Urothelium cell line (cell line): ENCODE results near the gene MKI67.
"Not testable (repeated sequence)": the region's sequence is repeated elsewhere in the genome, so short reads cannot be mapped to it uniquely, and the experiment has no call there.

Source experiments
- DNase-seq: peaks from one replicate; pipeline ENCODE4 v3.0.0; 2011; ENCODE audit warnings: low spot score, mixed read lengths
- FAIRE-seq: peaks from 2 replicates; lab custom pipeline; 2011; peaks lifted over from hg19 to GRCh38; lab: Jason Lieb, UNC

MKI67 gene, protein sequence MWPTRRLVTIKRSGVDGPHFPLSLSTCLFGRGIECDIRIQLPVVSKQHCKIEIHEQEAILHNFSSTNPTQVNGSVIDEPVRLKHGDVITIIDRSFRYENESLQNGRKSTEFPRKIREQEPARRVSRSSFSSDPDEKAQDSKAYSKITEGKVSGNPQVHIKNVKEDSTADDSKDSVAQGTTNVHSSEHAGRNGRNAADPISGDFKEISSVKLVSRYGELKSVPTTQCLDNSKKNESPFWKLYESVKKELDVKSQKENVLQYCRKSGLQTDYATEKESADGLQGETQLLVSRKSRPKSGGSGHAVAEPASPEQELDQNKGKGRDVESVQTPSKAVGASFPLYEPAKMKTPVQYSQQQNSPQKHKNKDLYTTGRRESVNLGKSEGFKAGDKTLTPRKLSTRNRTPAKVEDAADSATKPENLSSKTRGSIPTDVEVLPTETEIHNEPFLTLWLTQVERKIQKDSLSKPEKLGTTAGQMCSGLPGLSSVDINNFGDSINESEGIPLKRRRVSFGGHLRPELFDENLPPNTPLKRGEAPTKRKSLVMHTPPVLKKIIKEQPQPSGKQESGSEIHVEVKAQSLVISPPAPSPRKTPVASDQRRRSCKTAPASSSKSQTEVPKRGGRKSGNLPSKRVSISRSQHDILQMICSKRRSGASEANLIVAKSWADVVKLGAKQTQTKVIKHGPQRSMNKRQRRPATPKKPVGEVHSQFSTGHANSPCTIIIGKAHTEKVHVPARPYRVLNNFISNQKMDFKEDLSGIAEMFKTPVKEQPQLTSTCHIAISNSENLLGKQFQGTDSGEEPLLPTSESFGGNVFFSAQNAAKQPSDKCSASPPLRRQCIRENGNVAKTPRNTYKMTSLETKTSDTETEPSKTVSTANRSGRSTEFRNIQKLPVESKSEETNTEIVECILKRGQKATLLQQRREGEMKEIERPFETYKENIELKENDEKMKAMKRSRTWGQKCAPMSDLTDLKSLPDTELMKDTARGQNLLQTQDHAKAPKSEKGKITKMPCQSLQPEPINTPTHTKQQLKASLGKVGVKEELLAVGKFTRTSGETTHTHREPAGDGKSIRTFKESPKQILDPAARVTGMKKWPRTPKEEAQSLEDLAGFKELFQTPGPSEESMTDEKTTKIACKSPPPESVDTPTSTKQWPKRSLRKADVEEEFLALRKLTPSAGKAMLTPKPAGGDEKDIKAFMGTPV (N-terminal part only)

DNA sequence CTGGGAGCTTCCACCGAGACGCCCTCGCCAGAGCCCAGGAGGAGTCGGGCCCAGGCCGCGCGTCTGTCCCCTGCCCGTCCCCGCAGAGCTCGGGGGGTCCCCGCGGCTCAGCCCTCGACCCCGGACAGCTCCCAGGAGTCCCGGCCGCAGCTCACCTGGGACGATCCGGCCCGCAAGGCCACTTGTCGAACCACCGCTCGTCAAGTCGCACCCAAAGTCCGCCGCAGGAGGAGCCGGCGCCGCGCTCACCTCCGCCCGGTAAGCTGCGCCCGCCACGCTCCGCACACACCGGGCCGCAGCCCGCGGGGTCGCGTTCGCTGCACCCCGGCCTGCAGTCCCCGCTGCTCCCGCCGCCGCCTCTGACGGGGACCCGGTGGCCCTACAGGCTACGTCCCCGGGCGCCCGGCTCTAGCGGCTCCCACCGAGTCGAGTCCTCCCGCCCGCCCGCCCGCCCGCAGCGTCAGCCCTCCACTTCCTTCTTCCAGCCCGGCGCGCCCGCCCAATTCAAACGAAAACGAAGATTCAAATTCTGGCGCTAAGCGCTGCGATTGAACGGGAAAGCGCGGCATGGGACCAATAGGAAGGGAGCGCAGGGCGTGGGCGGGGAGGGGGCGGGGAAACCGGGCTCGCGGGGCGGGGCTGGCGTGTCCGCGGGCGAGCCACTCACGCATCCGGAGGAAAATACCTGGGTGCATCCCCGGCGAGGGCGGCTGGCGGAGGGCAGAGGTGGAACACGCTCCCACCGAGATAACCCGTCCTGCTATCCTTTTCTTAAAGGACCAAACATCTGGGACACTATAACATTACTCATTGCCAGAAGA is at the start of gene MKI67:
Gene MKI67 (minus strand): TSS at position 480 of the 821 bp plus-strand sequence. CDS start 756 bp downstream, outside the sequence.
- DNase-seq (peak; percentile 91), FAIRE-seq (no peak)

DNA sequence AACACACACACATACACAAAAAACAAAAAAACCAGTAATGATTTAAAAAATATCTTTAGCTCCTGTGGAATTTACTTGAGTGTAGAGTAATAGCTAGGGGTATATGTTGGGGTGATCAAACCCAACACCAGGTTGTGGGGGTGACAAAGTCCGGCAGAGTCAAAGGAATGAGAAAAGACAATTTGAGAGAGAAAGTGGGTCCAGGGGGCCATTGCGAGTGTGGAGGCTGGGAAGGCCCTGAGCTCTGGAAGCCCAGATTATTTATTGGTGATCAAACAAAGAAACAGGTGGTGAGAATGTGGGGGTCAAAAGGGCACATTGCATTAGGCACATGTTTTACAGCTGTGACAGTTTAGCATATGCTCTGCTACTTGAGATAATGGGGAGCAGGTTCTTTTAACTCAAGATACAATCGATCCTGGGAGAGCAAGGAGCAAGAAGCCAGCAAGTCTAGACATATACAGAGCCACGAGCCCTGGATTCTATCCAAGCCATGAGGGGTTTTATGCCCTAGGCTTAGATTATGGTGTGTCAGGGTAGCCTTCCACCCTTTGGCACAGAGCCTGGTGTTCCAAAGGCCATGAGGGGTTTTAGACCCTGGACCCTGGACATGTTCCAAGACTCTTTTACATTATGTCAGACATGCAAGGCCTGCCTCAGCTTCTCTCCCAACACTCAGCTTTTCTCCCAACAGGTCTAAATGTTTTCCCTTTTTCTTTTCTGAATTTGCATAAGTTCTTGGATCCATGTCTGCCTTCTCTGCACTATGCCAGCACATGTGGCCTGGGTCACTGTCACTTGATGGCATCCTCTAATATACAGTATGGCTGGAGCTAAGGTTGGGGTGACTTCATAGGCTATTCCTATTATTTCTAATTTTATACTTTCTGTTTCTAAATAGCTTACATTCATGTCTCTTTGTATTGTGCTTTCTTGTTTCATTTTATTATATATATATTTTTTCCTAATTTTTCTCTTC is 48.6 kb upstream of the MKI67 start:
- DNase-seq (no peak), FAIRE-seq (no peak)

DNA sequence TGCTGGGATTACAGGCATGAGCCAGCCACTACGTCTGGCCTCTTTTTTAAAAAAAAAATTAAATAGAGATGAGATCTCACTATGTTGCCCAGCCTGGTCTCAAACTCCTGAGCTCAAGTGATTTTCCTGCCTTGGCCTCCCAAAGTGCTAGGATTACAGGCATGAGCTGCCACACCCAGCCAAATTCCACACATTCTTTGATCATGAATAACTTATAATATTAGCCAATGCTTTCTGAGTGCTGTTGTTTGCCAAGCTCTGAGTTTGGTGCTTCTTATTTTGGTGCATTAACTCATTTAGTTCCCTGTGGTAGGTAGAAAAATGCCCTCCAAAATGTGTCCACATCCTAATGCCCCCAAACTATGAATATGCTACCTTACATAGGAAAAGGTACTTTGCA is 47.2 kb upstream of the MKI67 start:
- peak; percentile 30 for DNase-seq
- FAIRE-seq: no peak

DNA sequence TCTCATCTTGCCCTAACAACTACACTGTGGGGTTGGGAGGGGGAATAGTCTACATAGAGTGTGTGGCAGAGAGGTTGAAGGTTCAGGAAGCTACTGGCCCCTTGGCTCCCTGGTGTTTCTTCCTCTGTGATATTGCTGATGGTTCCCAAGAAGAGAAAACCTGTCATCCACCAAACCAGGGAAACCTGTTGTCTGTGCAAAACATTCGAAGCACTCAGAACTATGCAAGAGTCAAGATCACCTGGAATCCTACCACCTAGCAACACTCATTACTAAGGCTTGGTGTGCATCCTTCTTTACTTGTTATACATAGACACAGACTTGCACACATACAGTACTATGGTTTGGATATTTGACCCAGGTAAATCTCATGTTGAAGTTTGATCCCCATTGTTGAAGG is 46.5 kb upstream of the MKI67 start:
- FAIRE-seq: no peak
- DNase-seq: no peak

DNA sequence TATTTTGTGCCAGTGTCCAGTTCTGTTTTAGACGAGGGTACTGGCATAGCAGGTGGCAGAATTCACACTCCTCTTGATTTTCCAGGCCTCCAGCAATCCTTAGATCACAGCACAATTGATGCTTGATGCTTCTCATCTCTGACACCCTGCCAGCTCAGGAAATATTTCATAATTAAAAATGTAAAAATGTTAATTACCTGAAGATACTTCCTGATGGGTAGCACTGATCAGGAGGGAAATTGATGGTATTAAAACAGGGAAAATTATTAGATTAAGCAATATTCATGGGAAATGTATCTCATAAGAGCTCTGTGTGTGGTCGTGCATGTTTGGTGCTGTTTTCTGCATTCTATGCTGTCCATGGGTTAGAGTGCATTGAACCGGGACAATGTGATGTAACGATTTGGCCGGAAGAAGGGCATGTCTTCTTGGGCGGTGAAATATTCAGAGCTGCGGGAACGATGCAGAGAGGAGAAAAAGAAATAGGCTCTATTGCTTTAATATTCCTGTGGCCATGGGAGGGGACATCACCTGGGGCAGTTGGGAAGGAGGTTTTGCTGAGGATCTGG is 43.7 kb upstream of the MKI67 start:
- no peak for FAIRE-seq

DNA sequence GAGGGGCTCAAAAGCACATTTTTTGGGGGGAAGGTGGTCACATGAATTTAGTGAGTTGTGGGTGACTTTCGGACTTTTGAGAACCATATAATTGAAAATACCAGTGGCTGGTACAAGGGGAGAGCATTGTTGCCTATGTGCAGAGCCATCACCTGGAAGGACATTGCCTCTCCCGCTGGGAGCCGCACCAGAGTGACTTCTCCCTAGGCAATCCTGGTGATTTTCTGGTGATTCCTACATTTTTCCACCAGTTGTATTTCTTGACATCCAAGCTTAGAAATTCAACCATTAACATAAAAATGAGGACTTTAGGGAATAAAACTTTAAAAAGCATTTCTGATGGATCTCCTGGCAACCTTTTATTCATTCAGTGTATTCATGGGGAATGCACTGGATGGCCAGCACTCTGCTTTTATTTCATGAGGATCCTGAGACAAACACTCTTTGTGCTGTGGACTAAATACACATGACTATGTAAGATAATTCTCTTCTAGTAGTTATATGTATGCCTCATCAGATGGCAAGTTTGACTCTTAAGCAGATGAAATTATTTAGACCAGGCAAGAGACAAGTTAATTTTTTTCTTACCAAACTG is 41.8 kb upstream of the MKI67 start:
- FAIRE-seq (no peak), DNase-seq (no peak)

More for the DNA sequence above, 43.7 kb upstream of the MKI67 start:
- DNase-seq: no peak

DNA sequence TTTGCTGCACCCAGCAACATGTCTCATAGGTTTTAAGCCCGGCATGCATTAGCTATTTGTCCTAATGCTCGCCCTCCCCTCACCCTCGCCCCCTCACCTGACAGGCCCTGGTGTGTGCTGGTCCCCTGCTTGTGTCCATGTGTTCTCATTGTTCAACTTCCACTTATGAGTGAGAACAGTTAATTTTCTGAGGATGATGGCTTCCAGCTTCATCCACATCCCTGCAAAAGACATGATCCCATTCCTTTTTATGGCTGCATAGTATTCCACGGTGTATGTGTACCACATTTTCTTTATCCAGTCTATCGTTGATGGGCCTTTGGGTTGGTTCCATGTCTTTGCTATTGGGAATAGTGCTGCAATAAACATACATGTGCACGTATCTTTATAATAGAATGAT is 40.9 kb upstream of the MKI67 start:
- not testable (repeated sequence) for DNase-seq, FAIRE-seq

DNA sequence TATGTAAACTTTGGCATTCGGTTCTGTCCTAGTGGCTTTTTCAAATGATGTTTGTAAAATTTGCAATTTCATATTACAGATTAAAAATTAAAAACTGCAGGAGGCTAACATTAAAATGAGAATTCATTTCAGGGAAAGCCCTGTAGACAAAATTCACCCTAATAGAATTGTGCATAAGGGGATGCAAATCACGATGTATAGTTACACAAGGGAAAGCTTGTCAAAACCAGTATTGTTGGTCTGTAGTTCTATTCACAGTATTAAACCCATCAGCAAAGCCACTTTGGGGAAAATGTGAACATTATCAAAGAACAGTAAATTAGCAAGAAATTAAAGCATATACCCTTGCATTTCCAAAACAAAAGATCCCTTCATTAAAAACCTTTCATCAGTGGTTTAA is 39.9 kb upstream of the MKI67 start:
- FAIRE-seq: no peak

DNA sequence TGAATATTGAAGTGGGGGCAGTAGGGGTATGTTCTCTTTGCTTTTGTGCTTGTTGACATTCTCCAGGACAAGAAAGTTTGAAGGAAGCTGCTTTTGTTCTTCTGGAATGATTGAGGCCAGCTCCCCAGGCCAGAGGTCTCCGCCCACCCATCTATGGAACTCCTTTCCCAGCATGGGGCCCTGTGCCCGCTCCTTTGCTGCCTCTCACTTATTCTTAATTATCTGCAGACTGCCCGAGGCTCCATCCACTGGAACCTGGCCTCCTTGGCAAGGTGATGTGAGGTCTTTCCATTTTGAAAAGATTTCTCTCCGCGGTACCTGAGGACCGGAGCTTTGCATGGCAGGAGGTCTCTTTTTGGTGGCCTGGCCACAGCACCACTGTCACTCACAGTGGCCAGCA is 39.3 kb upstream of the MKI67 start:
- DNase-seq (no peak), FAIRE-seq (no peak)

More for the DNA sequence above, 39.9 kb upstream of the MKI67 start:
- DNase-seq: no peak

DNA sequence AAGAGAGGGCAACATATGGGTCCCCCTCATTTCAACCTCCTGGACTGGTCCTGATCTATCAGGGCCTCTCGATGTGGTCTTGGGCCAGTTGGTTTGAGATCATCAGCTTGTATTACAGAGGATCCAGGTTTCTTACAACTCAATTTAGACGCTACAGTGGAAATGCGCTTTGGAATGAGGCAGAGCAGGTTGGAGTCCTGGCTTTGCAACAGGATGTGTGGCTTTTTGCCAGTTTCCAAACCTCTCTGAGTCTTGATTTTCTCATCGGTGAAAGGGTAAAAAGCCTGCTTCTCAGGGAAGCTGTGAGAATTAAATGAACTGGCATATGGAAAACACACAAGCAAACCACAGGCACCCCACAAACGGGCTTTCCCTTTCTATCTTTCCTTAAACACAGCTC is 37.5 kb upstream of the MKI67 start:
- no peak for DNase-seq
- FAIRE-seq: no peak

DNA sequence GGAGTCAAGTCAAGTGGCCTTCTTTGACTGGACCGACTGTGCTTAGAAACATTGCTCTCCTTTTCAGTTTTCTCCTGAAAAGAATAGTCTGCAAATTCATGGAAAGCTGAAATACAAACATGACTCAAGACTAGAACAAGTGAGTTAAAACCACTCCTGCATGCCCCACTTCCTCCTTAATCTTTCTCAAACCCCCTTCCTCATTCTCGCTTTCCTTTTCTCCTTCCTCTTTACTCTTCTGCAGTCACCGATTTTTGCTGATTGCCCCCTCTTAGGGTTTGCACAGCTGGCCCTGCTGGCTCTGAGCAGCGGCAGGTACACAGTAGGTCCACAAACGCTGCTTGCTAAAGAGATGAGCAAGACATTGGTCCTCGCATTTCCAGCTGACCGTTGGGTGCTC is 34.8 kb upstream of the MKI67 start:
- no peak for FAIRE-seq
- DNase-seq: no peak

DNA sequence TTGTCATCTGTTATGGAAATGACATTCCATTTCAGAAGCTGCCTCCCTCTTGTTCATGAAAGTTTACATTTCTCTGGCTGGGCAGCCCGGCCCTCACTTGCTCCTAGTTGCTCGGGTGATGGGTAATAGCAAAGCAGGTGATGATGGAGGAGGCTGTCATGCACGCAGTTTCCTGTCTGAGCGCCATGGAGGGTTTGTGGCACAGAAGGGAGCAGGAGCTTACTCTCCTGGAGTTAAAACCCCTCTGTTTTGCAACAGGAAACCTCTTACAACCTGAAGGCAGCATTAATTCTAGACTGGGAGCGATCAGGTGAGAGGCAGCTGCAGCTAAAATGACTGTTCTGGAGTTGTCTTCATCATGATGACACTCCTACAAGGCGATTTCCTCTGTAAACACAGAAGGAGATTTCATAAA is 34.1 kb upstream of the MKI67 start:
- FAIRE-seq (no peak), DNase-seq (no peak)

DNA sequence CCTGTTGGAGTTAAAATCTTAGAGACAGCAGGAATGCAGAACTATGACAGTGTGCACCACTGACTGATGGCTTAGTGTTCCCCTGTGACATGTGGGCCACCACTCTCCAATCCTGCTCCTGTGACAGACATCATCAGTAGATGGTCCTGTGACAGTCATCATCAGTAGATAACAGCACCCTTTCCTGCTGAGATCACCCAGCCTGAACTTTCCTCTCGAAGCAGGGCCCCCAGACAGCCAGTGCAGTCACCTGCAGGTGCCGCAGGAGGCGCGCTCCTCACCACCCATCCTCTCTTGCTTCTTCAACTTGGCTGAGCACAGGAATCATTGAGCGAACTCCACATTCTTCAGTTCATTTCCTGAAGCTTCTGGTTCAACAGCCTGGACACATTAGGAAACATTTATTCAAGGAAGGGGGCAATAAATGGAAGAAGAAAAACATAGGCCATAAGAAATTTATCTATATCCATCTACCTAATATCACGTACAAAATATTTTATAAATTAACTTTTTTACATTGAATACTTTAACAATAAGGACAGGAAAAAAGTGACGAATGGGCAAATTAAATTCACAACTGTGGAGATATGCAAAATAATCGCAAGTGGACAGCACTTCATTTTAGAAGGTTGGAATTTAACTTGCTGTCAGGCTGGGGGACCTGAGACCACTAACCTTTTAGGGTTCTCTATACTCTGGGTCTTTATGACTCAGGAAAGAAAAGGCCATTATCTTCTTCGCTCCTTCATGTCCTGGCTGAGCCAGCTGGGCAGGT is 32.0 kb upstream of the MKI67 start:
- DNase-seq (no peak), FAIRE-seq (no peak)

DNA sequence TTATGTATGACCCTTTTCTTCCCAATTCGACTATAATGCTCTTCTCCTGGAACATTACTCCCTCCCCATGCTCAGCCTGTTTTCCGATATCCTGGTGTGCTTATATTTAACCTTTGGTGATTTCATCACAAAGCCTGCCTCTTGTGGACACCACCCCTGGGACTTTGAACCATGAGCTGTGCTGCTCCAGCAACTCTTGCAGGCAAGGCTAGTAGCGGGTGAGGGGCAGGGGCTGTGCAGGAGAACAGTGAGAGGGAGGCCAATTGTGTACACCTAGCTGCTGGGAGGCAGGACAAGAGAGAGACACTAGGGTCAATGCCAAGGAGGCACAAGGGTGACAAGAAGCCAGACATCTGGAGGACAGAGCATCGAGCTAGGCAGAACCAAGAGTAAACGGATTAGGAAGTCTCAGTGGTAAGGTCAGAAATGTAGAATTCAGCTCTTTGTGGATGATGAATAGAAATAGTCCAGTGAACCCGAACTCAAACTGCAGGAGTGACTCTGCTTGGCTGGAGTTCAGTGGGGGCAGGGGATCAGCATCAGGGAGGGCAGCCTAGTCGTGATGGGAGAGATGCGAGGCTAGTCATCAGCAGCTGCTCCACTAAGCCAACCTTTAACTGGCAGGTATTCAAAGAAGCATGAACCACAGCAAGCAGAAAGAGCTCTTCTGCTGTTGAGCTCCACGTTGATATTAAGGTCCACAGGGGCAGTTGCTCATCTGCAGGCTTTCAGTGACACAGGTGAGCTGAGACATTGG is 31.0 kb upstream of the MKI67 start:
- no peak for FAIRE-seq
- DNase-seq: no peak

DNA sequence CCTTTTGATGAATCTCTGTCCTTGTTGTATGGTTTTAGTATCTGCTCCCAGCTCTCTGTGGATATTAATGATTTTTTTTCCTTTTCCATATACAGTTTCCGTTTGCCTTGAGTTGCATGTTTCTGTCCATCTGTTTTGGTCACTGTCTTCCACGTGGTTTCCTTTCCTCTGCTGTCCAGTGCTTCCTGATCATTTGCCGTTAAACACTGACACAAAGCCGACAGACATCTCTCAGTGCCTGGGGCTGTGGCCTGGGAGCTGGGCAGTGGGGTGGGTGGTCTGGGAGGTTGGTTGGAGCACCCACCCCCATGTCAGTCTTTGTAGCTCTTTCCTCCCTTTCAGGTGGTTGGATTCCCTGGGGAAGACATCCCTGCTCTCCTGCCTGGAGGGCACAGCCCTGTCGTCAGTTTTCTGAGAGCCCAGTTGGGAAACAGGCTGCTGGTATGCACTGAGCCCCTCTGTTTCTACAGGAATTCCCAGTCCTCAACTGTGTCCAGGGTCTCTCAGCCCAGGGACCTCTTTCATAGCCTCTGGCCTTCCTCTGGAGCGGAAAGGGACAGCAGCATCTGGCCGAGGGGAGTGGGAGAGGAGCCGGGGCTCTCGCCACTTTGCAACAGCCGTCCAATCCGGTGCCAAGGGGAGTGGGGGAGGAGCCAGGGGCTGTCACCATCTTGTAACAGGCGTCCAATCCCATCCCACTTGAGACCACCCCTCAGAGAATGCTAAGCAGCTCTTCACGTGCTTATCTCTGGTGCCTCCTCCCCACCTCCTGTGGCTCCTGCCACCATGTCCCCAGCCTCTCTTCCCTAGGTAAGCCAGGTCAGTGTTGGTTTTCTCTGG is 26.7 kb upstream of the MKI67 start:
- FAIRE-seq: no peak
- DNase-seq: no peak

DNA sequence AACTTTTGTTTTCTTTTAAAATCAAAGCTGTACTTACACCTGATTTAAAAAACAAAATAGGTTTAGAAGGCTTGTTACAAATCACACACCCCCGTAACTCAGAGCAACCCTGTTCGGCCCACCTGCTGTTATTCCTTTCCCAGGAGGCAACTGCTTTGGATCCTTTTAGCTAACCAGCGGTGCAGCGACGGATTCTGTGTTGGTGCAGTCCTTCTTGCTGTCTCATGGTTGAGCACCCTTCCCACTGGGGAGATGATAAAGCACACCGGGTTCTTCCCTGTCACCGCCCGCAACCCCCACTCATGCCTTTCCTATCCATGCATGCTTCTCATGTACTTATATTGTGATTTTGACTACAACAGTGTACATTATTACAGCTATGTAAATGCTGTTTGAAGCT is 24.8 kb upstream of the MKI67 start:
- no peak for DNase-seq
- FAIRE-seq: no peak
